H1 (cell line): Measurements from ENCODE around the gene CCL5. TPM values are rescaled to one million over a fixed set of nuclear protein-coding genes. Genes with fewer than 3 reads are reported as not detected.

Experiments
- CTBP2 ChIP-seq: IDR thresholded peaks from 2 replicates; pipeline ENCODE4 v1.7.0; 2011; ENCODE audit warnings: borderline replicate concordance, mild to moderate bottlenecking, moderate library complexity, mixed read lengths, low read length; ENCODE audit not compliant: insufficient read depth, insufficient read length
- CTCF ChIP-seq, 3 experiments: IDR thresholded peaks; 1 replicate in 2 of 3; 2 replicates in 1 of 3; pipeline versions ENCODE4 v1.5.1 to v1.6.1; 2011; ENCODE audit warnings: low read length in 3 of 3, mild to moderate bottlenecking in 3 of 3, inconsistent platforms in 2 of 3, low read depth in 1 of 3, moderate library complexity in 1 of 3; ENCODE audit not compliant: insufficient read depth in 1 of 3; ENCODE audit errors: control extremely low read depth in 1 of 3
- EP300 ChIP-seq, 2 experiments: IDR thresholded peaks; 1 replicate in 1 of 2; 2 replicates in 1 of 2; pipeline ENCODE4 v1.6.1; 2011 to 2012; ENCODE audit warnings: low read depth in 2 of 2, low read length in 2 of 2, mild to moderate bottlenecking in 2 of 2, borderline replicate concordance in 1 of 2, inconsistent platforms in 1 of 2, moderate library complexity in 1 of 2
- SIX5 ChIP-seq: IDR thresholded peaks from 2 replicates; pipeline ENCODE4 v1.6.1; 2011; ENCODE audit warnings: mild to moderate bottlenecking, low read depth, low read length
- SP2 ChIP-seq: IDR thresholded peaks from 2 replicates; pipeline ENCODE4 v1.6.1; 2012; ENCODE audit warnings: mild to moderate bottlenecking, low read length, inconsistent platforms
- polyA plus RNA-seq, 7 experiments: library from polyadenylated mRNA; depleted of rRNA in 3 of 7; stranded (reverse) in 5 of 7; unstranded in 2 of 7; fragments of >200 nt in 5 of 7; fragments of 200-250 nt in 2 of 7; gene quantifications; 1 replicate in 5 of 7; 2 replicates in 1 of 7; 4 replicates in 1 of 7; pipeline versions ENCODE4 v1.2.1 to v1.2.3, GENCODE V29; 2011 to 2013; ENCODE audit warnings: missing spikeins in 2 of 7, mixed read lengths in 2 of 7
- total RNA-seq: library from RNA; stranded (reverse); fragmentation: NEBNext Ultra II Directional; extraction: Animal tissue kit (Norgen Biotek cat#: 25700); gene quantifications from 2 replicates; pipeline ENCODE4 v1.2.1, GENCODE V29; 2021

CCL5 gene
- total and polyA plus RNA-seq, 2 of the 8 experiments (the other 6 are each of a cell fraction or from before 2014, with no cell fraction given) = not detected

- no peak for TF ChIP-seq EP300 (IDR thresholded peaks at IDR 0.05; ENCODE audit: borderline replicate concordance in 1 of 2, low read depth in 2 of 2, low read length in 2 of 2)
- no peak for TF ChIP-seq CTBP2
- TF ChIP-seq CTCF (IDR thresholded peaks at IDR 0.05; ENCODE audit: control extremely low read depth in 1 of 3, insufficient read depth in 1 of 3, low read depth in 1 of 3, low read length in 3 of 3) = no peak
- TF ChIP-seq SIX5 = no peak
- TF ChIP-seq SP2 = no peak
These were observed 37.9 kb downstream of the CCL5 start (continued) for GRCh38 chr17:35842239-35842638.
